PC-9 (cell line): Measurements from ENCODE around the gene PLCD3. TPM values are rescaled to one million over a fixed set of nuclear protein-coding genes. Genes with fewer than 3 reads are reported as not detected.

Experiments used
- BruUV-seq: library from RNA; stranded (reverse); fragments of 400-500 nt; replicated peaks from 2 replicates; lab custom pipeline; 2021; lab: Mats Ljungman, UMichigan
- CTCF ChIA-PET: fragments of 300-600 bp; sonication (Branson Sonifier 250); formaldehyde crosslinking; loops from one replicate; lab custom pipeline; 2022; ENCODE audit warnings: antibody characterized with exemption; lab: Charles Lee
- POLR2A ChIA-PET: fragments of 300-600 bp; sonication (Branson Sonifier 250); formaldehyde crosslinking; loops from one replicate; lab custom pipeline; 2022; ENCODE audit warnings: antibody characterized with exemption; ENCODE audit not compliant: unreplicated experiment; lab: Charles Lee
- DNase-seq, 2 experiments: peaks; one replicate each; pipeline versions ENCODE4 v3.0.0 to v3.0.0-alpha.2; 2015 to 2022; ENCODE audit warnings: mixed read lengths in 1 of 2
- H2AFZ ChIP-seq: fragments of 200-600 bp; sonication (generic); 2 replicates; pipeline ENCODE4 v1.8.1; 2017; ENCODE audit warnings: antibody characterized with exemption
- H3F3A ChIP-seq: fragments of 200-600 bp; sonication (generic); 2 replicates; pipeline ENCODE4 v1.8.1; 2017; ENCODE audit warnings: antibody characterized with exemption, mild to moderate bottlenecking, low read depth; ENCODE audit not compliant: insufficient read depth
- H3K27ac ChIP-seq: fragments of 200-600 bp; sonication (generic); 2 replicates; pipeline ENCODE4 v1.6.1; 2016; ENCODE audit warnings: mixed run types
- H3K27me3 ChIP-seq: fragments of 200-600 bp; sonication (generic); 2 replicates; pipeline ENCODE4 v1.6.1; 2016; ENCODE audit warnings: low read depth, mixed run types; ENCODE audit not compliant: insufficient read depth
- H3K36me3 ChIP-seq: fragments of 200-600 bp; sonication (generic); 2 replicates; pipeline ENCODE4 v1.6.1; 2016; ENCODE audit warnings: low read depth, mixed run types
- H3K4me1 ChIP-seq: fragments of 200-600 bp; sonication (generic); replicated peaks from 2 replicates; pipeline ENCODE4 v1.6.1; 2016; ENCODE audit warnings: mixed run types; ENCODE audit not compliant: insufficient read depth
- H3K4me2 ChIP-seq: fragments of 200-600 bp; sonication (generic); 2 replicates; pipeline ENCODE4 v1.6.1; 2017; ENCODE audit warnings: mixed run types
- H3K4me3 ChIP-seq: fragments of 200-600 bp; sonication (generic); 2 replicates; pipeline ENCODE4 v1.6.1; 2016; ENCODE audit warnings: mixed run types
- H3K79me2 ChIP-seq: fragments of 200-600 bp; sonication (generic); 2 replicates; pipeline ENCODE4 v1.6.1; 2017; ENCODE audit warnings: low read depth, mixed run types
- H3K9me2 ChIP-seq: fragments of 200-600 bp; sonication (generic); 2 replicates; pipeline ENCODE4 v1.8.1; 2017; ENCODE audit warnings: mild to moderate bottlenecking; ENCODE audit not compliant: insufficient read depth
- H3K9me3 ChIP-seq: fragments of 200-600 bp; sonication (generic); 2 replicates; pipeline ENCODE4 v1.8.1; 2016; ENCODE audit warnings: low read depth; ENCODE audit not compliant: insufficient read depth
- H4K20me1 ChIP-seq: fragments of 200-600 bp; sonication (generic); 2 replicates; pipeline ENCODE4 v1.8.1; 2017; ENCODE audit not compliant: insufficient read depth
- EZH2 ChIP-seq: fragments of 200-600 bp; sonication (generic); IDR thresholded peaks from 2 replicates; pipeline ENCODE4 v1.8.0; 2017; ENCODE audit warnings: antibody characterized with exemption, low read depth
- intact Hi-C: fragments of 100-400 bp; cut with micrococcal nuclease; formaldehyde crosslinking; loops from one replicate; pipeline ENCODE4 v1.10.0; 2022; ENCODE audit not compliant: unreplicated experiment
- total RNA-seq: library from RNA; stranded (reverse); gene quantifications from 2 replicates; pipeline ENCODE4 v1.2.3, GENCODE V29; 2021
- TF ChIP-seq, protein P1 (sequence below): fragments of 200-600 bp; sonication (generic); conservative IDR thresholded peaks from 2 replicates; pipeline ENCODE4 v1.6.1; 2017; ENCODE audit warnings: mixed run types, antibody characterized with exemption, mild to moderate bottlenecking, moderate library complexity

The PLCD3 gene
- total RNA-seq, 1 experiment from 2014 or later: 92.4 TPM

DNA sequence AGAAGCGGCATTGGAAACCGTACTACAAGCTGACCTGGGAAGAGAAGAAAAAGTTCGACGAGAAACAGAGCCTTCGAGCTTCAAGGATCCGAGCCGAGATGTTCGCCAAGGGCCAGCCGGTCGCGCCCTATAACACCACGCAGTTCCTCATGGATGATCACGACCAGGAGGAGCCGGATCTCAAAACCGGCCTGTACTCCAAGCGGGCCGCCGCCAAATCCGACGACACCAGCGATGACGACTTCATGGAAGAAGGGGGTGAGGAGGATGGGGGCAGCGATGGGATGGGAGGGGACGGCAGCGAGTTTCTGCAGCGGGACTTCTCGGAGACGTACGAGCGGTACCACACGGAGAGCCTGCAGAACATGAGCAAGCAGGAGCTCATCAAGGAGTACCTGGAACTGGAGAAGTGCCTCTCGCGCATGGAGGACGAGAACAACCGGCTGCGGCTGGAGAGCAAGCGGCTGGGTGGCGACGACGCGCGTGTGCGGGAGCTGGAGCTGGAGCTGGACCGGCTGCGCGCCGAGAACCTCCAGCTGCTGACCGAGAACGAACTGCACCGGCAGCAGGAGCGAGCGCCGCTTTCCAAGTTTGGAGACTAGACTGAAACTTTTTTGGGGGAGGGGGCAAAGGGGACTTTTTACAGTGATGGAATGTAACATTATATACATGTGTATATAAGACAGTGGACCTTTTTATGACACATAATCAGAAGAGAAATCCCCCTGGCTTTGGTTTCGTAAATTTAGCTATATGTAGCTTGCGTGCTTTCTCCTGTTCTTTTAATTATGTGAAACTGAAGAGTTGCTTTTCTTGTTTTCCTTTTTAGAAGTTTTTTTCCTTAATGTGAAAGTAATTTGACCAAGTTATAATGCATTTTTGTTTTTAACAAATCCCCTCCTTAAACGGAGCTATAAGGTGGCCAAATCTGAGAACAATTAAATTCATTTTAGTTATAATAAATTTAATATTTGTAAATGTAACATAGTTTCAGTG lies 17.7 kb upstream of the PLCD3 start:
- Histone ChIP-seq H3K4me3 (peak overlapping the region; percentile 86), H3K9me3 (no peaks in the 10 kb centered on the region), H3K79me2 (peaks cover 59% of the 10 kb centered on the region), H3K9me2 (no peaks in the 10 kb centered on the region), H3F3A (peaks cover 54% of the 10 kb centered on the region), H3K4me1 (peaks cover 32% of the 10 kb centered on the region), H2AFZ (no peak overlapping the region; the same call in 1 of the 2 replicates), H4K20me1 (no peaks in the 10 kb centered on the region), H3K4me2 (peak overlapping the region; percentile 88), H3K36me3 (peaks cover 12% of the 10 kb centered on the region; the same call in 1 of the 2 replicates), H3K27me3 (no peaks in the 10 kb centered on the region), H3K27ac (peak overlapping the region; percentile 66)
- no peak for TF ChIP-seq EZH2
- TF ChIP-seq, protein P1, sequence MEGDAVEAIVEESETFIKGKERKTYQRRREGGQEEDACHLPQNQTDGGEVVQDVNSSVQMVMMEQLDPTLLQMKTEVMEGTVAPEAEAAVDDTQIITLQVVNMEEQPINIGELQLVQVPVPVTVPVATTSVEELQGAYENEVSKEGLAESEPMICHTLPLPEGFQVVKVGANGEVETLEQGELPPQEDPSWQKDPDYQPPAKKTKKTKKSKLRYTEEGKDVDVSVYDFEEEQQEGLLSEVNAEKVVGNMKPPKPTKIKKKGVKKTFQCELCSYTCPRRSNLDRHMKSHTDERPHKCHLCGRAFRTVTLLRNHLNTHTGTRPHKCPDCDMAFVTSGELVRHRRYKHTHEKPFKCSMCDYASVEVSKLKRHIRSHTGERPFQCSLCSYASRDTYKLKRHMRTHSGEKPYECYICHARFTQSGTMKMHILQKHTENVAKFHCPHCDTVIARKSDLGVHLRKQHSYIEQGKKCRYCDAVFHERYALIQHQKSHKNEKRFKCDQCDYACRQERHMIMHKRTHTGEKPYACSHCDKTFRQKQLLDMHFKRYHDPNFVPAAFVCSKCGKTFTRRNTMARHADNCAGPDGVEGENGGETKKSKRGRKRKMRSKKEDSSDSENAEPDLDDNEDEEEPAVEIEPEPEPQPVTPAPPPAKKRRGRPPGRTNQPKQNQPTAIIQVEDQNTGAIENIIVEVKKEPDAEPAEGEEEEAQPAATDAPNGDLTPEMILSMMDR: no peak
- DNase-seq: peak; percentile 22 to 58
- no TSS peak for BruUV-seq
- ChIA-PET CTCF (interaction anchor here (0.5 to 5.7 kb wide), 11 partner anchors 11 to 275 kb away, joined by 3 to 66 read pairs (median 5); partner anchors contain the start of gene ACBD4), POLR2A (interaction anchor here (0.6 to 2.4 kb wide), 7 partner anchors 11 to 106 kb away, joined by 3 to 42 read pairs (median 4); partner anchors contain the start of gene HEXIM2)
- intact Hi-C loops: loop anchor here (1.0 to 5.0 kb wide), 3 partner anchors 47 to 277 kb away; no protein-coding TSS in a partner anchor

DNA sequence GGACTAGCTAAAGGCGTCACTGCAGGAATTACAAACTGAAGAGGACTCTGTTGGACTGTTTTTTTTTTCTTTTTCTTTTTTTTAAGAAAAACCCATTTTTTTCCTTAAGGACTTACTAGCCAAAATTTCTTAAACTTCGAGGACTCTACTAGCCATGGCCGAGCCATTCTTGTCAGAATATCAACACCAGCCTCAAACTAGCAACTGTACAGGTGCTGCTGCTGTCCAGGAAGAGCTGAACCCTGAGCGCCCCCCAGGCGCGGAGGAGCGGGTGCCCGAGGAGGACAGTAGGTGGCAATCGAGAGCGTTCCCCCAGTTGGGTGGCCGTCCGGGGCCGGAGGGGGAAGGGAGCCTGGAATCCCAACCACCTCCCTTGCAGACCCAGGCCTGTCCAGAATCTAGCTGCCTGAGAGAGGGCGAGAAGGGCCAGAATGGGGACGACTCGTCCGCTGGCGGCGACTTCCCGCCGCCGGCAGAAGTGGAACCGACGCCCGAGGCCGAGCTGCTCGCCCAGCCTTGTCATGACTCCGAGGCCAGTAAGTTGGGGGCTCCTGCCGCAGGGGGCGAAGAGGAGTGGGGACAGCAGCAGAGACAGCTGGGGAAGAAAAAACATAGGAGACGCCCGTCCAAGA lies 16.8 kb upstream of the PLCD3 start:
- H3K79me2 ChIP-seq: peaks cover 55% of the 10 kb centered on the region
- H4K20me1 ChIP-seq: no peaks in the 10 kb centered on the region
- H3K27ac ChIP-seq: peak overlapping the region; percentile 56
- TF ChIP-seq, protein P1: peak; percentile 92
- no peak for TF ChIP-seq EZH2
- TSS peak; percentile 68 for BruUV-seq
- DNase-seq: peak; percentile 76 to 84
- ChIA-PET CTCF (interaction anchor here (0.5 to 5.7 kb wide), 13 partner anchors 10 to 276 kb away, joined by 3 to 66 read pairs (median 6); partner anchors contain the start of gene ACBD4), POLR2A (interaction anchor here (0.6 to 2.4 kb wide), 8 partner anchors 9 to 107 kb away, joined by 3 to 42 read pairs (median 15); partner anchors contain the start of gene HEXIM2)
- peak overlapping the region; percentile 88 for H3K4me2 ChIP-seq
- peak overlapping the region; percentile 86 for H3K4me3 ChIP-seq
- H3K9me3 ChIP-seq: no peaks in the 10 kb centered on the region
- peaks cover 12% of the 10 kb centered on the region; the same call in 1 of the 2 replicates for H3K36me3 ChIP-seq
- no peak overlapping the region for H2AFZ ChIP-seq
- no peaks in the 10 kb centered on the region for H3K27me3 ChIP-seq
- H3F3A ChIP-seq: peaks cover 48% of the 10 kb centered on the region
- no peaks in the 10 kb centered on the region for H3K9me2 ChIP-seq
- peaks cover 27% of the 10 kb centered on the region for H3K4me1 ChIP-seq
- intact Hi-C loops: loop anchor here (1.0 to 5.0 kb wide), 3 partner anchors 48 to 278 kb away; no protein-coding TSS in a partner anchor
